Peyer's patch (tissue), 4 donors: ENCODE results near the gene ONECUT1.

Source experiments
- CTCF ChIP-seq, 6 experiments: fragments of 450-650 bp in 4 of 6; fragments of 200-600 bp in 2 of 6; sonication (generic) in 1 of 6; IDR thresholded peaks; one replicate each; pipeline ENCODE4 v1.5.1; 2017 to 2019; ENCODE audit warnings: antibody characterized with exemption in 6 of 6, mild to moderate bottlenecking in 3 of 6, moderate library complexity in 1 of 6
- POLR2A ChIP-seq, 2 donors: fragments of 450-650 bp; IDR thresholded peaks; one replicate each; pipeline ENCODE4 v1.5.1; 2017; ENCODE audit warnings: antibody characterized with exemption in 2 of 2, mild to moderate bottlenecking in 2 of 2, moderate library complexity in 2 of 2

GRCh38 chr15:52731732-52732470 lies 58.2 kb downstream of the ONECUT1 start:
- TF ChIP-seq POLR2A (IDR thresholded peaks at IDR 0.05) (no peak), CTCF (IDR thresholded peaks at IDR 0.05) (no peak)
